Astrocyte (in vitro differentiated cells and primary cell): ENCODE data around the gene ARHGEF2. TPM values are rescaled to one million over a fixed set of nuclear protein-coding genes. Genes with fewer than 3 reads are reported as not detected.

Experiments used
- DNase-seq: peaks from one replicate; pipeline ENCODE4 v3.0.0-alpha.2; 2010; ENCODE audit warnings: low read depth
- FAIRE-seq: peaks from 2 replicates; lab custom pipeline; 2011; peaks lifted over from hg19 to GRCh38; lab: Jason Lieb, UNC
- H2AFZ ChIP-seq: 2 replicates; pipeline ENCODE4 v1.6.0; 2012; ENCODE audit warnings: low read depth, low read length, inconsistent platforms
- H3K27ac ChIP-seq: 2 replicates; pipeline ENCODE4 v1.5.1; 2011; ENCODE audit warnings: low read depth, low read length, inconsistent platforms
- H3K27me3 ChIP-seq: 2 replicates; pipeline ENCODE4 v1.6.0; 2011; ENCODE audit warnings: low read length, inconsistent platforms; ENCODE audit not compliant: insufficient read depth
- H3K36me3 ChIP-seq: 2 replicates; pipeline ENCODE4 v1.5.1; 2011; ENCODE audit warnings: low read length, inconsistent platforms; ENCODE audit not compliant: insufficient read depth
- H3K4me1 ChIP-seq: 2 replicates; pipeline ENCODE4 v1.5.1; 2011; ENCODE audit warnings: low read length, inconsistent platforms; ENCODE audit not compliant: insufficient read depth
- H3K4me2 ChIP-seq: 2 replicates; pipeline ENCODE4 v1.6.0; 2012; ENCODE audit warnings: low read length, inconsistent platforms
- H3K4me3 ChIP-seq: 2 replicates; pipeline ENCODE4 v1.5.1; 2011; ENCODE audit warnings: low read depth, mild to moderate bottlenecking, low read length, inconsistent platforms; ENCODE audit not compliant: insufficient read depth
- H3K79me2 ChIP-seq: 2 replicates; pipeline ENCODE4 v1.6.0; 2012; ENCODE audit warnings: mild to moderate bottlenecking, low read length, inconsistent platforms; ENCODE audit not compliant: insufficient read depth
- H3K9ac ChIP-seq: 2 replicates; pipeline ENCODE4 v1.6.0; 2012; ENCODE audit warnings: mild to moderate bottlenecking, low read length, inconsistent platforms
- H3K9me3 ChIP-seq: 2 replicates; pipeline ENCODE4 v1.5.1; 2012; ENCODE audit warnings: low read depth, mild to moderate bottlenecking, low read length, inconsistent platforms; ENCODE audit not compliant: insufficient read depth
- H4K20me1 ChIP-seq: 2 replicates; pipeline ENCODE4 v1.6.0; 2012; ENCODE audit warnings: low read length, inconsistent platforms; ENCODE audit not compliant: insufficient read depth
- H3K27ac Mint-ChIP-seq: one replicate; pipeline ENCODE4 v1.8.0; 2021; ENCODE audit warnings: mild to moderate bottlenecking, mixed read lengths; ENCODE audit not compliant: unreplicated experiment
- H3K27me3 Mint-ChIP-seq: one replicate; pipeline ENCODE4 v1.8.0; 2021; ENCODE audit warnings: low read depth, mixed read lengths; ENCODE audit not compliant: unreplicated experiment
- H3K36me3 Mint-ChIP-seq: one replicate; pipeline ENCODE4 v1.8.0; 2021; ENCODE audit warnings: low read depth, mixed read lengths; ENCODE audit not compliant: unreplicated experiment
- H3K4me1 Mint-ChIP-seq: one replicate; pipeline ENCODE4 v1.8.0; 2021; ENCODE audit warnings: low read depth, mixed read lengths; ENCODE audit not compliant: unreplicated experiment
- H3K4me3 Mint-ChIP-seq: one replicate; pipeline ENCODE4 v1.8.0; 2021; ENCODE audit warnings: mild to moderate bottlenecking, moderate library complexity, mixed read lengths; ENCODE audit not compliant: unreplicated experiment
- H3K9me3 Mint-ChIP-seq: one replicate; pipeline ENCODE4 v1.8.0; 2021; ENCODE audit warnings: mild to moderate bottlenecking, mixed read lengths; ENCODE audit not compliant: unreplicated experiment
- EZH2 ChIP-seq: IDR thresholded peaks from 2 replicates; pipeline ENCODE4 v1.6.1; 2012; ENCODE audit warnings: mild to moderate bottlenecking, low read length, inconsistent platforms; ENCODE audit not compliant: insufficient read depth
- total RNA-seq: library from RNA; stranded (reverse); gene quantifications from 2 replicates; pipeline ENCODE4 v1.2.1, GENCODE V29; 2021
- TF ChIP-seq, protein P1 (sequence below): IDR thresholded peaks from 2 replicates; pipeline ENCODE4 v1.5.1; 2011; ENCODE audit warnings: low read depth, mild to moderate bottlenecking, inconsistent platforms, low read length, moderate library complexity; ENCODE audit not compliant: insufficient read depth

The ARHGEF2 gene
- total RNA-seq, 1 donor from 2014 or later: 99.3 TPM

DNA sequence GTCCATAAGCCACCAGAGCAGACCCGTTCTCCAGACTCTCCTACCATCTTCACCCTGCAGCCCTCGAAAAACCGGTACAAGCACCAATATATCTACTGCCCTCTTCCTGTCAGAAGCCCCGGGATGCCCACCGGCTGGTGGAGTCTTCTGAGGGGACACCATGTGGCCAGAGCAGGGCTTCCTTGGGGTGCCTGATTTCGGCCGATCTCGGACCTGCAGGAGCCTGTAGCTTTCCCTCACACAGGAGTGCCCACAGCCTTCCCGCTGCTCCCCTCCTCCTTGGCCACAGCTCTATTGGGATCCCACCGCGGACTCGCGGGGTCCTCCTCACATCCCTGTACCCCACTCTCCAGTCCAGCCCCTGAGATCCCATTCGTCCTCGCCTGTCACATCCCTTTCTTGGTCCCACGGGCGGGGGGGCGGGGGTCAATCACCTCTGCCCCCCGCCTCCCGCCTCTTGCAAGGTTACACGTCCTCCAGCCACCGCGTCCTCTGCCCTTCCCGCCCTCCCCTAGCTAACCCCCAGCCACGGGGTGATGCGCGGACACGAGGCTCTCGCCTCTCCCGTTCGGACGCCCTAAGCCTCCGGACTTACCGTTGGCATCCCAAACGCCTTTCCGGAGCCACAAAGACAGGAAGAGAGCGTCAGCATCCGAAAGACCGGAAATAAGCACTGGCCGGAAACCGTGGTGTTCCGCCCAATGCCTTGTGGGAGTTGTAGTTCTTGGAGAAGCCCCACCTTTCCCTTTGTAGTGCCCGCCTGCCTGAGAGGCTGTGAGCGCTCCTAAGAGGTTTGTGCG, 42.1 kb upstream of the ARHGEF2 start, which contains the start of gene SSR2:
SSR2 (minus strand) TSS at position 659 of the 800 bp plus-strand sequence. CDS start 784 bp downstream, outside the sequence.
- H2AFZ ChIP-seq: peak within 1 kb of the TSS; percentile 73
- H3K27ac ChIP-seq: peak within 1 kb of the TSS; percentile 77
- peaks cover 3% of the 10 kb centered on the region for H3K4me1 Mint-ChIP-seq

DNA sequence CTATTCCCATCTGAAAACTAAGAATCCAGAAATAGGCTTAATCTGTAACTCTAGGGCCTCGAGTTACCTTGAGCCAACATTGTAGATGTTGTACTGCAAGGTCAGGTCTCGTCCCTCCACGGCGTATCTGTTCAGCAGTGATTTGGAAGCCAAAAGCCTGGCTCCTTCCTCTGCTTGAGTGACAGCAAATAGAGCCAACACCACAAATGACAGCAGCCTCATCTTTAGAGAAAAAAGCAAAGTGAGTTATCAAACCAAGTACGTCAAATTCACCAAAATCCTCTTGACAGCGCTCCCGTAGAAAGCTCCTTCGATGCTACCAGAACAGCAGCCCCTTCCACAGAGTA, 41.6 kb upstream of the ARHGEF2 start:
- Histone ChIP-seq H3K4me2 (peak overlapping the region; percentile 93), H3K4me1 (peaks cover 5% of the 10 kb centered on the region), H3K9me3 (no peaks in the 10 kb centered on the region), H3K36me3 (peaks cover 15% of the 10 kb centered on the region), H4K20me1 (peaks cover 27% of the 10 kb centered on the region), H3K27me3 (no peaks in the 10 kb centered on the region), H3K79me2 (peaks cover 47% of the 10 kb centered on the region), H3K9ac (peak overlapping the region; percentile 91), H2AFZ (no peak overlapping the region), H3K4me3 (peak overlapping the region; percentile 94), H3K27ac (peak overlapping the region; percentile 77)
- Mint-ChIP-seq H3K36me3 (peaks cover 12% of the 10 kb centered on the region), H3K27ac (peak overlapping the region; percentile 28), H3K9me3 (peaks cover 3% of the 10 kb centered on the region), H3K4me1 (peaks cover 3% of the 10 kb centered on the region), H3K27me3 (peaks cover 16% of the 10 kb centered on the region), H3K4me3 (peak overlapping the region; percentile 97)
- no peak for FAIRE-seq
- no peak for TF ChIP-seq EZH2
- TF ChIP-seq, protein P1, sequence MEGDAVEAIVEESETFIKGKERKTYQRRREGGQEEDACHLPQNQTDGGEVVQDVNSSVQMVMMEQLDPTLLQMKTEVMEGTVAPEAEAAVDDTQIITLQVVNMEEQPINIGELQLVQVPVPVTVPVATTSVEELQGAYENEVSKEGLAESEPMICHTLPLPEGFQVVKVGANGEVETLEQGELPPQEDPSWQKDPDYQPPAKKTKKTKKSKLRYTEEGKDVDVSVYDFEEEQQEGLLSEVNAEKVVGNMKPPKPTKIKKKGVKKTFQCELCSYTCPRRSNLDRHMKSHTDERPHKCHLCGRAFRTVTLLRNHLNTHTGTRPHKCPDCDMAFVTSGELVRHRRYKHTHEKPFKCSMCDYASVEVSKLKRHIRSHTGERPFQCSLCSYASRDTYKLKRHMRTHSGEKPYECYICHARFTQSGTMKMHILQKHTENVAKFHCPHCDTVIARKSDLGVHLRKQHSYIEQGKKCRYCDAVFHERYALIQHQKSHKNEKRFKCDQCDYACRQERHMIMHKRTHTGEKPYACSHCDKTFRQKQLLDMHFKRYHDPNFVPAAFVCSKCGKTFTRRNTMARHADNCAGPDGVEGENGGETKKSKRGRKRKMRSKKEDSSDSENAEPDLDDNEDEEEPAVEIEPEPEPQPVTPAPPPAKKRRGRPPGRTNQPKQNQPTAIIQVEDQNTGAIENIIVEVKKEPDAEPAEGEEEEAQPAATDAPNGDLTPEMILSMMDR: no peak
- DNase-seq: no peak

More for the DNA sequence above, 42.1 kb upstream of the ARHGEF2 start, which contains the start of gene SSR2:
- TF ChIP-seq EZH2: no peak
- TF ChIP-seq, protein P1: no peak
- Mint-ChIP-seq H3K27me3 (peaks cover 19% of the 10 kb centered on the region), H3K36me3 (peaks cover 12% of the 10 kb centered on the region), H3K27ac (peak within 1 kb of the TSS; percentile 78), H3K9me3 (peaks cover 3% of the 10 kb centered on the region), H3K4me3 (peak within 1 kb of the TSS; percentile 97)
- peaks cover 24% of the 10 kb centered on the region for H4K20me1 ChIP-seq
- peaks cover 5% of the 10 kb centered on the region for H3K4me1 ChIP-seq
- H3K9ac ChIP-seq: peak within 1 kb of the TSS; percentile 91
- H3K9me3 ChIP-seq: no peaks in the 10 kb centered on the region
- H3K4me2 ChIP-seq: peak within 1 kb of the TSS; percentile 93
- H3K79me2 ChIP-seq: peaks cover 45% of the 10 kb centered on the region
- H3K36me3 ChIP-seq: peaks cover 14% of the 10 kb centered on the region
- FAIRE-seq (peak; percentile 80), DNase-seq (peak; percentile 87)
- no peaks in the 10 kb centered on the region for H3K27me3 ChIP-seq
- H3K4me3 ChIP-seq: peak within 1 kb of the TSS; percentile 94

- Mint-ChIP-seq H3K4me3 (no peak overlapping the region), H3K27ac (no peak overlapping the region), H3K4me1 (peaks cover 3% of the 10 kb centered on the region), H3K27me3 (no peaks in the 10 kb centered on the region), H3K36me3 (peaks cover 35% of the 10 kb centered on the region), H3K9me3 (peaks cover 3% of the 10 kb centered on the region)
- H3K79me2 ChIP-seq: peaks cover 61% of the 10 kb centered on the region
- H3K36me3 ChIP-seq: peaks cover 62% of the 10 kb centered on the region
- TF ChIP-seq, protein P1: no peak
- no peak for TF ChIP-seq EZH2
- no peaks in the 10 kb centered on the region for H3K4me1 ChIP-seq
- no peaks in the 10 kb centered on the region for H3K27me3 ChIP-seq
- no peak for FAIRE-seq
- no peak overlapping the region for H3K4me3 ChIP-seq
- no peak overlapping the region for H3K4me2 ChIP-seq
- no peak for DNase-seq
- no peak overlapping the region for H2AFZ ChIP-seq
- H3K9me3 ChIP-seq: no peaks in the 10 kb centered on the region
- no peak overlapping the region for H3K9ac ChIP-seq
- no peak overlapping the region for H3K27ac ChIP-seq
- H4K20me1 ChIP-seq: peaks cover 70% of the 10 kb centered on the region
Observed at GRCh38 chr1:156014829-156015228, 36.5 kb upstream of the ARHGEF2 start.
